ENCODE results near the gene LARGE1. TPM values are rescaled to one million over a fixed set of nuclear protein-coding genes. Genes with fewer than 3 reads are reported as not detected.

Gene LARGE1
- total RNA-seq, 1 experiment from 2014 or later = 5.2 TPM

DNA sequence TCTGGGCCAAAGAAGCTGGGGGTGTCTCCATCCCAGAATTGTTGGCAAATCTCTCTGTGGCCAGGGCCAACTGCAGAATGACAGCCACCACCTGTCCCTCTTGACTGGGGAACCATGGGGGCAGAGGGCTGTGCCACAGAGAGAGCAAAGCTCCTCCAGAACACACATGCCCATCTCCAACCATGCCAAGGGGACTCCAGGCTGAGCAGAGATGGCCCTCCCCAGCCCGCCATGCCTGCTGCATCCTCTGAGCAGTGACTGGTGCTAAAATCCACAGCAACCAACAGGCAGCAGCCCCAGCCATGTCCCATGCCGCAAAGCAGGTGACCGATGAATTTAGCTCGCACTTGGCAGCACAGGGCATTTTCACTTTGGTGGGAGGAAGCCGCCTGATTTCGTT lies 45.0 kb downstream of the LARGE1 start:
- ChIA-PET CTCF (no interaction called here), POLR2A (no interaction called here)
- no peak for DNase-seq (ENCODE audit: unreplicated experiment)
- intact Hi-C loops (cut with micrococcal nuclease) = no loop called here
- no peaks in the 10 kb centered on the region for H3K9me3 Mint-ChIP-seq (ENCODE audit: unreplicated experiment)
- no peaks in the 10 kb centered on the region for H3K4me1 Mint-ChIP-seq (ENCODE audit: insufficient read depth, unreplicated experiment)
- H3K27ac Mint-ChIP-seq (ENCODE audit: low read depth, unreplicated experiment) = no peak overlapping the region
- TF ChIP-seq, protein P1, sequence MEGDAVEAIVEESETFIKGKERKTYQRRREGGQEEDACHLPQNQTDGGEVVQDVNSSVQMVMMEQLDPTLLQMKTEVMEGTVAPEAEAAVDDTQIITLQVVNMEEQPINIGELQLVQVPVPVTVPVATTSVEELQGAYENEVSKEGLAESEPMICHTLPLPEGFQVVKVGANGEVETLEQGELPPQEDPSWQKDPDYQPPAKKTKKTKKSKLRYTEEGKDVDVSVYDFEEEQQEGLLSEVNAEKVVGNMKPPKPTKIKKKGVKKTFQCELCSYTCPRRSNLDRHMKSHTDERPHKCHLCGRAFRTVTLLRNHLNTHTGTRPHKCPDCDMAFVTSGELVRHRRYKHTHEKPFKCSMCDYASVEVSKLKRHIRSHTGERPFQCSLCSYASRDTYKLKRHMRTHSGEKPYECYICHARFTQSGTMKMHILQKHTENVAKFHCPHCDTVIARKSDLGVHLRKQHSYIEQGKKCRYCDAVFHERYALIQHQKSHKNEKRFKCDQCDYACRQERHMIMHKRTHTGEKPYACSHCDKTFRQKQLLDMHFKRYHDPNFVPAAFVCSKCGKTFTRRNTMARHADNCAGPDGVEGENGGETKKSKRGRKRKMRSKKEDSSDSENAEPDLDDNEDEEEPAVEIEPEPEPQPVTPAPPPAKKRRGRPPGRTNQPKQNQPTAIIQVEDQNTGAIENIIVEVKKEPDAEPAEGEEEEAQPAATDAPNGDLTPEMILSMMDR (IDR thresholded peaks at IDR 0.05; ENCODE audit: unreplicated experiment) = no peak
- H3K27me3 Mint-ChIP-seq (ENCODE audit: insufficient read depth, unreplicated experiment) = no peaks in the 10 kb centered on the region
- no TSS peak for BruUV-seq (replicated peaks)
- no peak overlapping the region for H3K4me3 Mint-ChIP-seq (ENCODE audit: unreplicated experiment)
- no peaks in the 10 kb centered on the region for H3K36me3 Mint-ChIP-seq (ENCODE audit: insufficient read depth, unreplicated experiment)

DNA sequence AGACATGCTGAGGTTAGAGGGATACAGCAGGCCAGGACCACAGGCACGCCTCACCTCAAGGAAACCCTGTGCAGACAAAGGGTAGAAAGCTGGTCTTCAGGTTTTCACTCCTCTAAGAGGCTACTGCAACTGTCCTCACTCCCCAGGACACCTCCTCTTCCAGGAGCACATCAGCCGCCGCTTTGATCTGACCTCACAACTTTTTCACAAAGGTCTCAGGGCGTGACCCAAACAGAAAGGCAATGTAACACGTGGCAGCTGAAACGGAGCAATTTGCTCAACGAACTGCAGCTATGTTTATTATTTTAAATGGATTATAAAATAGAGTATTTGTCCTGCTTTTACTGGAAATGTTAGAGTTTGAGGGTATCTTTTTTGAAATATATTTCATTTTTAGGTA lies 46.1 kb downstream of the LARGE1 start:
- TF ChIP-seq, protein P1 (IDR thresholded peaks at IDR 0.05; ENCODE audit: unreplicated experiment) = no peak
- Mint-ChIP-seq H3K4me1 (ENCODE audit: insufficient read depth, unreplicated experiment) (no peaks in the 10 kb centered on the region), H3K27me3 (ENCODE audit: insufficient read depth, unreplicated experiment) (no peaks in the 10 kb centered on the region), H3K27ac (ENCODE audit: low read depth, unreplicated experiment) (no peak overlapping the region), H3K4me3 (ENCODE audit: unreplicated experiment) (no peak overlapping the region), H3K36me3 (ENCODE audit: insufficient read depth, unreplicated experiment) (no peaks in the 10 kb centered on the region), H3K9me3 (ENCODE audit: unreplicated experiment) (no peaks in the 10 kb centered on the region)
- no TSS peak for BruUV-seq (replicated peaks)
- CTCF ChIA-PET = no interaction called here
- DNase-seq (ENCODE audit: unreplicated experiment) = no peak
- POLR2A ChIA-PET = interaction anchor here (0.6 kb wide), 2 partner anchors 272 to 402 kb away, joined by 3 read pairs; no protein-coding TSS in a partner anchor
- intact Hi-C loops (cut with micrococcal nuclease) = no loop called here

DNA sequence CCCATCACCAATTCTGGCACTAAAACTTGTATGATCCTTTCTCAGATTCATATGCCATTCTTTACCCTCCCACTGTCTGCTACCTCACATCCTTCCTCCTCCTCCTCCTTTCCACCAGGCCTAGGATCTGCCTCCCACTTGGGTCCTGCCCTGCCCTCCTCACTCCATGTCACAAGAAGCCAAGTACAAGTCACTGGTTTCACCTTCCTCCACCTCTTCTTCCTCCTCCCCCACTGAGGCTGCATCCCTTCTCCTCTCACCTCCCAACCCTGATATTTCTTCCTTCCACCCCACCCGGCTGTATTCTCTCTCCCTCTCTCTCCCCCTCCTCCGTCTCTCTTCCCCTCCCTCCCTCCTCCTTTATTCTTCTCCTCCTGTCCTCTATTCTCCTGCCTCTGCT lies 46.6 kb downstream of the LARGE1 start:
- no peaks in the 10 kb centered on the region for H3K27me3 Mint-ChIP-seq (ENCODE audit: insufficient read depth, unreplicated experiment)
- no peaks in the 10 kb centered on the region for H3K36me3 Mint-ChIP-seq (ENCODE audit: insufficient read depth, unreplicated experiment)
- TF ChIP-seq, protein P1 (IDR thresholded peaks at IDR 0.05; ENCODE audit: unreplicated experiment) = no peak
- CTCF ChIA-PET = no interaction called here
- H3K4me3 Mint-ChIP-seq (ENCODE audit: unreplicated experiment) = no peak overlapping the region
- BruUV-seq (replicated peaks) = no TSS peak
- H3K4me1 Mint-ChIP-seq (ENCODE audit: insufficient read depth, unreplicated experiment) = no peaks in the 10 kb centered on the region
- H3K27ac Mint-ChIP-seq (ENCODE audit: low read depth, unreplicated experiment) = no peak overlapping the region
- POLR2A ChIA-PET = interaction anchor here (0.6 kb wide), 1 partner anchor 271 kb away, joined by 3 read pairs; no protein-coding TSS in a partner anchor
- intact Hi-C loops (cut with micrococcal nuclease) = no loop called here
- no peaks in the 10 kb centered on the region for H3K9me3 Mint-ChIP-seq (ENCODE audit: unreplicated experiment)
- no peak for DNase-seq (ENCODE audit: unreplicated experiment)

DNA sequence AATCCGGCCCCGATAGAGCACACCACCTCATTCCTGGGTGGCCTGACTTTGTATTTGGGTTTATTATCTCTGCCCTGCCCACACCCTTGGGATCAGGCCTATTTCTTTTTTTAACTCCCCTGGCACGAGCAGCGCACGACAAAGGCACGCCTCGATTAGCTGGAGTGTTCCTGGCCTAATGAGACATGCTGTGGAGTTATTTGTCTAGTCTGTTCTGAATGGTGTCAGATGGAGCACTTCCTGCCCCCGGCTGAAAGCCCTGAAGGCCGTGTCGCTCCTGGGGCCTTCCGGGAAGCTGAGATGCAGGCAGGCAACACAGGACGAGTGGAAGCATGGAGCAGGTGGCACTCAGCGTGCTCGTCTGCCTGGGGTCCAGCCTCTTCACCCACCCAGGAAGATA lies 47.1 kb downstream of the LARGE1 start:
- no peaks in the 10 kb centered on the region for H3K36me3 Mint-ChIP-seq (ENCODE audit: insufficient read depth, unreplicated experiment)
- no peaks in the 10 kb centered on the region for H3K4me1 Mint-ChIP-seq (ENCODE audit: insufficient read depth, unreplicated experiment)
- ChIA-PET CTCF (interaction anchor here (0.8 kb wide), 1 partner anchor 14 kb away, joined by 4 read pairs; no protein-coding TSS in a partner anchor), POLR2A (no interaction called here)
- no peaks in the 10 kb centered on the region for H3K27me3 Mint-ChIP-seq (ENCODE audit: insufficient read depth, unreplicated experiment)
- no TSS peak for BruUV-seq (replicated peaks)
- H3K4me3 Mint-ChIP-seq (ENCODE audit: unreplicated experiment) = no peak overlapping the region
- TF ChIP-seq, protein P1 (IDR thresholded peaks at IDR 0.05; ENCODE audit: unreplicated experiment) = no peak
- H3K27ac Mint-ChIP-seq (ENCODE audit: low read depth, unreplicated experiment) = no peak overlapping the region
- H3K9me3 Mint-ChIP-seq (ENCODE audit: unreplicated experiment) = no peaks in the 10 kb centered on the region
- intact Hi-C loops (cut with micrococcal nuclease) = no loop called here
- DNase-seq (ENCODE audit: unreplicated experiment) = no peak

All from MCF 10A (cell line).